Retina (tissue), 1 donor: ENCODE data around the gene SPTBN1.

Experiments used
- DNase-seq: peaks from one replicate; pipeline ENCODE4 v3.0.0-alpha.2; 2016

The SPTBN1 gene

GRCh38 chr2:54557601-54558187, 101.6 kb downstream of the SPTBN1 start:
- DNase-seq: peak; percentile 74

- peak; percentile 85 for DNase-seq
Observed at GRCh38 chr2:54558188-54559005, 102.3 kb downstream of the SPTBN1 start.

GRCh38 chr2:54559006-54559445, 102.9 kb downstream of the SPTBN1 start:
- DNase-seq: no peak

- peak; percentile 55 for DNase-seq
Observed at GRCh38 chr2:54559593-54560145, 103.5 kb downstream of the SPTBN1 start.

GRCh38 chr2:54560146-54560881, 104.2 kb downstream of the SPTBN1 start:
- peak; percentile 65 for DNase-seq

- no peak for DNase-seq
Observed at GRCh38 chr2:54561010-54561409, 104.9 kb downstream of the SPTBN1 start.

- no peak for DNase-seq
Observed at GRCh38 chr2:54564439-54564838, 108.3 kb downstream of the SPTBN1 start.

- no peak for DNase-seq
Observed at GRCh38 chr2:54565551-54565950, 109.4 kb downstream of the SPTBN1 start.

- DNase-seq: no peak
Observed at GRCh38 chr2:54566896-54567295, 110.8 kb downstream of the SPTBN1 start.

- no peak for DNase-seq
Observed at GRCh38 chr2:54568876-54569321, 112.8 kb downstream of the SPTBN1 start.

- DNase-seq: peak; percentile 17
Observed at GRCh38 chr2:54569745-54570301, 113.7 kb downstream of the SPTBN1 start.

GRCh38 chr2:54570321-54570855, 114.3 kb downstream of the SPTBN1 start:
- DNase-seq: no peak

- DNase-seq: no peak
Observed at GRCh38 chr2:54570925-54571694, 115.0 kb downstream of the SPTBN1 start.

GRCh38 chr2:54572262-54572635, 116.1 kb downstream of the SPTBN1 start:
- DNase-seq: no peak

GRCh38 chr2:54572636-54573536, 116.8 kb downstream of the SPTBN1 start:
- DNase-seq: no peak

- no peak for DNase-seq
Observed at GRCh38 chr2:54573537-54573919, 117.4 kb downstream of the SPTBN1 start.

GRCh38 chr2:54574107-54574859, 118.2 kb downstream of the SPTBN1 start:
- no peak for DNase-seq

- DNase-seq: no peak
Observed at GRCh38 chr2:54574860-54575247, 118.7 kb downstream of the SPTBN1 start.

- no peak for DNase-seq
Observed at GRCh38 chr2:54575379-54575888, 119.3 kb downstream of the SPTBN1 start.

- no peak for DNase-seq
Observed at GRCh38 chr2:54577035-54577434, 120.9 kb downstream of the SPTBN1 start.
